Stimulated activated CD8-positive, alpha-beta memory T cell treated with anti-CD3 and anti-CD28 coated beads, Interleukin-4, amount 100 ng/mL, for 48 hours (primary cell): Measurements from ENCODE around the gene SORL1-AS1.

Source experiments
- DNase-seq: peaks from one replicate; pipeline ENCODE4 v3.0.0-alpha.2; 2020

Gene SORL1-AS1

GRCh38 chr11:121452609-121453150, at the start of gene SORL1-AS1:
Gene SORL1-AS1 (minus strand): TSS chr11:121452967.
- peak; percentile 56 for DNase-seq

GRCh38 chr11:121500717-121501116, 48.0 kb upstream of the SORL1-AS1 start:
- DNase-seq = no peak

GRCh38 chr11:121500275-121500674, 47.5 kb upstream of the SORL1-AS1 start:
- DNase-seq = no peak

- no peak for DNase-seq
Measured at GRCh38 chr11:121499405-121499804, 46.6 kb upstream of the SORL1-AS1 start.

GRCh38 chr11:121497176-121497998, 44.6 kb upstream of the SORL1-AS1 start:
- no peak for DNase-seq

- DNase-seq = peak; percentile 64
Measured at GRCh38 chr11:121494355-121495099, 41.8 kb upstream of the SORL1-AS1 start.

GRCh38 chr11:121489823-121490222, 37.1 kb upstream of the SORL1-AS1 start:
- no peak for DNase-seq

- no peak for DNase-seq
Measured at GRCh38 chr11:121488641-121489040, 35.9 kb upstream of the SORL1-AS1 start.

GRCh38 chr11:121488170-121488569, 35.4 kb upstream of the SORL1-AS1 start:
- no peak for DNase-seq

- no peak for DNase-seq
Measured at GRCh38 chr11:121487191-121487590, 34.4 kb upstream of the SORL1-AS1 start.

- no peak for DNase-seq
Measured at GRCh38 chr11:121486054-121486453, 33.3 kb upstream of the SORL1-AS1 start.

GRCh38 chr11:121485216-121485615, 32.4 kb upstream of the SORL1-AS1 start:
- no peak for DNase-seq

GRCh38 chr11:121483805-121484480, 31.2 kb upstream of the SORL1-AS1 start:
- DNase-seq = no peak

GRCh38 chr11:121482231-121483129, 29.7 kb upstream of the SORL1-AS1 start:
- peak; percentile 59 for DNase-seq

- DNase-seq = peak; percentile 47
Measured at GRCh38 chr11:121481484-121482230, 28.9 kb upstream of the SORL1-AS1 start.

GRCh38 chr11:121479698-121480238, 27.0 kb upstream of the SORL1-AS1 start:
- no peak for DNase-seq

GRCh38 chr11:121478895-121479697, 26.3 kb upstream of the SORL1-AS1 start:
- no peak for DNase-seq

GRCh38 chr11:121478226-121478894, 25.6 kb upstream of the SORL1-AS1 start:
- DNase-seq = no peak

- DNase-seq = no peak
Measured at GRCh38 chr11:121476379-121477032, 23.7 kb upstream of the SORL1-AS1 start.
